HUDEP-2 (cell line): Measurements from ENCODE around the gene TRMT10B.
"Not testable (repeated sequence)": the region's sequence is repeated elsewhere in the genome, so short reads cannot be mapped to it uniquely, and the experiment has no call there.

ENCODE experiments used
- DNase-seq, 76 experiments: peaks; one replicate each; lab custom pipeline; 2025; ENCODE audit not compliant: unreplicated experiment in 76 of 76; lab: John Stamatoyannopoulos, UW

The TRMT10B gene

DNA sequence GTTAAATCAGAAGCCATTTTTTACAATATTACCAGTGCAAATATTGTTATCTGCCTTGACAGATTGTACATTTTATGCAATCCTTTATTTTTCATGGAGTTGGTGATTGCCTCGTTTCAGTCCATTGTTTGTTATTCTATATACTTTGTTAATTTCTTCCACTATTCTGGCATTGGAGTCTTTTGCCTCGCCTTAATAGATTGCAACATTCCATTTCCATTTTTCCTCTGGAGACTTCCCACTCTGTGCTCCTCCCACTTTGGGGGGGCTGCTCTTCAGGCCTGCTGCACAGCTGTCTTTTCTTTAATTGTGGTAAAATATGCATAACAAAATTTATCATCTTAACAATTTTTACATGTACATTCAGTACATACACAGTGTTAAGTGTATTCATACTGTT is 42.6 kb downstream of the TRMT10B start:
- no peak for DNase-seq

DNA sequence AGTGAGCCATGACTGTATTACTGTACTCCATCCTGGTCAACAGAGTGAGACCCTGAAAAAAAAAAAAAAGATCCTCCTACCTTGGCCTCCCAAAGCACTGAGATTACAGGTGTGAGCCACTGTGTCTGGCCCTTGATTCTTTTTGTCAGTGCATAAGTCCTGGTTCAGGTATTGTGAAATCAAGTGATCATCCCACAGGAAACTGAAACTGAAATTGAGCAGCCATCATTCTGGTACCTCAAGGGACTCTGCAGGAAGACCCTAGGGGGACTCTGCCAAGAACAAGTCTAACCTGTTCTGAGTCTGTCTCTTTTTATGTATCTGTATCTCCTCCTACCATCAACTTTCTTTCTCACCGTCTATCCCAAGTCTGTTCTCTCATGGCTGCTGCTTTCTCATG is 45.1 kb downstream of the TRMT10B start:
- DNase-seq: no peak

DNA sequence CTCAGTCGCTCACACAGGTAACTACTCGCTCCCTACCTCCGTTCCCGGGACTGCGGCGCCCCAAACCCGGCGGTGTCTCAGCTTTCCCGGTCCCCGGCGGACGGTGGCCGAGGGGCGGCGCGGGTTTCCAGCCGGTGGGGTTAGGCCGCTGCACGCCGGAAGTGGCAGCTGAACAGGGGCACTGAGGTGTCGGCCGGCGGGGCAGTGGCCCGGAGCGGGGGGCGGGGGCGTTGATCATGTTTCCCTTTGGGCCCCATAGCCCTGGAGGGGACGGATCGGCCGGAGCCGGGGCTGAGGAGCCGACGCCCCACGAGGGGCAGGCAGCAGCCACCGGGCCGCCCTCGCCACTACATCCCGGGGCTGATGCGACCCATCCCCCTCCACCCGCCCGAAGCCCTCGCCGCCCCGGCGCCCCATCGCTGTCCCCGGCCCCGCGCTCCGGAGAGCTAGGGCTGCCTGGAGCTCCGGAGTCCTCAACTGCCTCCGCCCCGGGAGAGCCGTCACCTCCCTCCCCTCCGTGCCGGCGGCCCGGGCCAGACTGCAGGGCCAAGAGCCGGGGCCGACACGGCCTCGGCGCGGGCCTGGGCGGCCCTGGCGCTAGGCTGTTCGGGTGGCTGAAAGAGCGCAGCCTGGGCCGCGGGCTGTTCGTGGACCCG is 47.2 kb downstream of the TRMT10B start, which contains the start of gene DCAF10:
TSS of gene DCAF10 (plus strand) at position 167 of the 656 bp plus-strand sequence. CDS start at position 237, 70 bp downstream.
- DNase-seq: peak in 73 of 76 experiments; percentile 36 to 90 (median 78)

DNA sequence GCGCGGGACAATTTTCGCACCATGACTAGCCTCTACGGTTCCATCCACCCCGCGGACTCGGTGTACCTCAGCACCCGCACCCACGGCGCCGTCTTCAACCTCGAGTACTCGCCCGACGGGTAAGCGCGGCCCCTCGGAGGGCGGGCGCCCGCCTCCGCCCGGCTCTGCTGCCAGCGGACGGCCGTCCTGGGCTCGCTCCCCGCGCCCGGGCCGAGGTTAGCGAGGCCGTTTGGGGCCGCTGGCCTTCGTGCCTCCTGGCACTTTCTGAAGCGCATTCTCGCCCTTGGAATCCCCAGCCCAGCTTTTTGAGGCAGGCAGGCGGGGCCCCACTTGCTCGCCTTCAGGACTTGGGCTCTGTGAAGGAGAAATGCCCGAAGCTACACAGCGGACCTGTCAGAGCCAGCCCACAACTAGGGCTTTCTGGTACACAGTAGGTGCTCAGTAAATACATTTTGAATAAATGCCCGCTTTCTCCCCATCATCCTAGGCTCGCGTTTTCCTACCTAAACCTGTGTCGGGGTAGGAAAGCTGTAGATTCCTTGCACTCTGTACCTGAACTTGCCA is 47.8 kb downstream of the TRMT10B start:
- peak in 10 of 76 experiments; percentile 13 to 70 (median 32) for DNase-seq

DNA sequence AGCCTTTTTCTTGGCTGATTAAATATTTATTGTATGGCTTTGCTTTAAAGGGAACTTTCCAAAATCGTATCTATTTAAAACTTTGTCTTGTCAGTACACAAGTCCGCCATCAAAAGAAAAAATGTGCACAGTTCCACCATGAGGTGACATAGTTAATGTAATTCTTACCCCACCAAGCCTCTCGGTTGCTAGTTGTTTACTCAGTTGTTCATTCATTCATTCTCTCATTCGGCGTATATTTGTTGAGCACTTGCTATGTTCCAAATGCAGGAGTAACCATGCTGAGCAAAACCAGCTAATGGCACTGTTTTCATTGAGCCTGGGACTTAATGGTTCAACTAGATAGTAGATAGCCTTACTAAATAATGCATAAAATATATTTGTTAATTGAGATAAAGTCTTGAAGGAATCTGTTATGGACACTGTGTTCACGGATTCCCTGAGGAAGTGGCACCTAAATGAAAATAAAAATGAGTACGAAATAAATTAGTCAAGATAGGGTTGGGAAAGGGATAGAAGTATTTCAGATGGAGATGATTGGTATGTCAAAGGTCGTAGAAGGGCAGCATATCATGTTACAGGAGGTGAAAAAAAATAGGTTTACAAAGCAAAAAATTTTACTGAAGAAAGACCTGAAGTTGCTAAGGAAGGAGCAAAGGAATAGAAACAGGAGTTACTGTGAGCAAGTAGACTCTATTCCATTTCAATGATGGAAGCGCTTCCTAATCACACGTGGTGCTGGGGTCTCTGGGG is 48.5 kb downstream of the TRMT10B start:
- peak in 1 of 76 experiments; percentile 20 for DNase-seq

DNA sequence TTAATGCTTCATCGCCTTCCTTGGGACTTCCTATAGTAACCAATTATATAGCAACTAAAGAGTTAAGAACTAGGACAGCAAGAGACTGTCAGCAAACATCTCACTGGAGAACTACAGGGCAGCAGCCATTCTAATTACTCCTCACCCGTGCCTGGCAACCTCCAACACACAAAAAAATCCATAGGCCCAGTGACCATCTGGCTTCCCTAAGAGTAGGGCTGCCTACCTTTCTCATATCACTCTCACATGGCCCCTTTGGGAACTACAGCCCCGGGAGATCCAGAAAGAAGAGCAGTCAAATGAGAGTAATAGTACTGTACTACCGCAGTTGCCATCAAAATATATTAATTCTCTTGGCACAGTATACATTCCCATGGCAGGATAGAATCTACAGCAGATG is 52.7 kb downstream of the TRMT10B start:
- no peak for DNase-seq

DNA sequence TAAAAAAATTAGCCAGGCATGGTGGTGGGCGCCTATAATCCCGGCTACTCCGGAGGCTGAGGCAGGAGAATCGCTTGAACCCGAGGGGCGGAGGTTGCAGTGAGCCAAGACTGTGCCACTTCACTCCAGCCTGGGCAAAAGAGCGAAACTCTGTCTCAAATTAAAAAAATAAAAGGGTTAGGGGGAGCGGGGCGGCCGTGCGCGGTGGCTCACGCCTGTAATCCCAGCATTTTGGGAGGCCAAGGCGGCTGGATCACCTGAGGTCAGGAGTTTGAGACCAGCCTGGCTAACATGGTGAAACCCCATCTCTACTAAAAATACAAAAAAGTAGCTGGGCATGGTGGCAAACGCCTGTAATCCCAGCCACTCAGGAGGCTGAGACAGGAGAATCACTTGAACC is 56.1 kb downstream of the TRMT10B start:
- not testable (repeated sequence) for DNase-seq

DNA sequence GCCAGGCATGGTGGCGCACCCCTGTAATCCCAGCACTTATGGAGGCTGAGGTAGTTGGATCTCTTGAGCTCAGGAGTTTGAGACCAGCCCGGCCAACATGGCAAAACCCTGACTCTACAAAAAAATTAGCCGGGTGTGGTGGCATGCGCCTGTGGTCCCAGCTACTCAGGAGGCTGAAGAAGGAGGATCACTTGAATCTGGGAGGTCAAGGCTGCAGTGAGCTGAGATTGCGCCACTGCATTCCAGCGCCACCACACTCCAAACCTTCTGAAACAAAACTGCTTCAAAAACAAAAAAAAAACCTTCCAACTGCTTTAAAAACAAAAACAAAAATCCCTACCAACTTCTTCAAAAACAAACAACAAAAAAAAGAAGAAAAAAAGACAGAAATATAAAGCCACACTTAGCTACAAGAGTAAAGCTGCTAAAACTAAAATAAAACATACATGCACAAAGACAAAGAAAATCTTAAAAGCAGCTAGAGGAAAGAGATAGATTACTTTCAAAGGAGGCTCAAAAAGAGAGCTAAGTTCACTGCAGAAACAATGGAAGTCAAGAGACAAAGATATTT is 58.4 kb downstream of the TRMT10B start:
- no peak for DNase-seq

DNA sequence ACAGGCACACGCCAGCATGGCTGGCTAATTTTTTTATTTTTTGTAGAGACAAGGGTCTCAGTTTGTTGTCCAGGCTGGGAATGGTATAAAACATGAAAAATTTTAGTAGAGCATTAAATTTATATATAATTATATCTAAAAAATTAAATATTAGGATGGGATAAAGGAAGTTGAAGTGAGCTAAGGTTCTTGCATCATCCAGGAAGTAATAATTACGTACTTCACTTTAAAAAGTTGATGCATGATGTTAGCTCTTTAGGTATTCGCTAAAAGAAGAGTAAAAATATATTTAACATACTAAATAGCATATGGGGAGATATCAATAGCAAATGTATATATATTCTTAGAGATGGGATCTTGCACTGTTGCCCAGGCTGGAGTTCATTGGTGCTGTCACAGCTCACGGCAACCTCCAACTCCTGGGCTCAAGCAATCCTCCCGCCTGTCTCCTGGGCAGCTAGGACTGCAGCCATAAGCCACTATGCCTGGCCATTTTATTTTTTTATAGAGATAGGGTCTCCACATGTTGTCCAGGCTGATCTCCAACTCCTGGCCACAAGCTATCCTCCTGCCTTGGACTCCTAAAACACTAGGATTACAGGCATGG is 59.3 kb downstream of the TRMT10B start:
- no peak for DNase-seq

DNA sequence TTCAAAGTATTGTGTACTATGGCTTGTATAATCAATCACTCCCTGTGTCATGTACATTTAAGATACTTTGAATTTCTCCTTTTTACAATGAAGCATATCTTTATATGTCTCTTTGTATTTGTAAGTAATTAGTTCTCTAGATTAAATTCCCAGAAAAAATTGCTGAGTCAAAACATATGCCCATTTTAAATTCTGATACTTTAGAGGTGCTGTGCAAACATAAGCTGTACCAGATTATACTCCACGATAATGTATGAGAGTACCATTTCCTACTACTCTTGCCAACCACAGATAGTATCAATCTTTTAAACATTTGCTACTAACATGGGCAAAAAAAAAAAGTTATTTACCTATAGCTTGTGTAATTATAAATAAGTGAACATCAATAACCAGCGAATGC is 65.2 kb downstream of the TRMT10B start:
- peak in 2 of 76 experiments; percentile 10 to 22 for DNase-seq

DNA sequence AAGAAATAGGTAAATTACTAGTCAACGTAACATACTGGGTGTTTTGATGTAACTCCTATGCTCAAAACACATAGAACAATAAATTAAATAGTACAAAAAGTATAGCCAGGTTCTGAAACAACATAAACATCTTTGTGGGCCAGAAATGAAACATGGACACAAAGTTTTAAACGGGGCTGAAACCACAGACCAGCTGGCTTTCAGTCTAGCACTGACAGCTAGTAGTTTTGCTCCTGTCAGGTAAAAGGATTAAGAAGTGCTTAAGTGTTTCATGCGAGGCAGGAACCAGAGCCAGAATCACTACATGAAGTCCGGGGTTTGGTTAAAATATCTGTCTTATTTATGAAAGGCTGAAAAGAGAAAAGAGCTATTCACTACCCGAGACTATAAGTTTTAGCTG is 66.5 kb downstream of the TRMT10B start:
- no peak for DNase-seq

DNA sequence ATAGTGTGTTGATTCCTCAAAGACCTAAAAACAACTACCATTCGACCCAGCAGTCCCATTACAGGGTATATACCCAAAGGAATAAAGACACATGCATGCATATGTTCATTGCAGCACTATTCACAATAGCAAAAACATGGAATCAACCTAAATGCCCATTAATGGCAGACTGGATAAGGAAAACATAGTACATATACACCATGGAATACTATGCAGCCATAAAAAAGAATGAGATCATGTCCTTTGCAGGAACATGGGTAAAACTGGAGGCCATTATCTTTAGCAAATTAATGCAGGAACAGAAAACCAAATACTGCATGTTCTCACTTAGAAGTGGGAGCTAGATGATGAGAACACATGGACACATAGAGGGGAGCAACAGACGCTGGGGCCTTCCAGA is 71.6 kb downstream of the TRMT10B start:
- DNase-seq: not testable (repeated sequence)

DNA sequence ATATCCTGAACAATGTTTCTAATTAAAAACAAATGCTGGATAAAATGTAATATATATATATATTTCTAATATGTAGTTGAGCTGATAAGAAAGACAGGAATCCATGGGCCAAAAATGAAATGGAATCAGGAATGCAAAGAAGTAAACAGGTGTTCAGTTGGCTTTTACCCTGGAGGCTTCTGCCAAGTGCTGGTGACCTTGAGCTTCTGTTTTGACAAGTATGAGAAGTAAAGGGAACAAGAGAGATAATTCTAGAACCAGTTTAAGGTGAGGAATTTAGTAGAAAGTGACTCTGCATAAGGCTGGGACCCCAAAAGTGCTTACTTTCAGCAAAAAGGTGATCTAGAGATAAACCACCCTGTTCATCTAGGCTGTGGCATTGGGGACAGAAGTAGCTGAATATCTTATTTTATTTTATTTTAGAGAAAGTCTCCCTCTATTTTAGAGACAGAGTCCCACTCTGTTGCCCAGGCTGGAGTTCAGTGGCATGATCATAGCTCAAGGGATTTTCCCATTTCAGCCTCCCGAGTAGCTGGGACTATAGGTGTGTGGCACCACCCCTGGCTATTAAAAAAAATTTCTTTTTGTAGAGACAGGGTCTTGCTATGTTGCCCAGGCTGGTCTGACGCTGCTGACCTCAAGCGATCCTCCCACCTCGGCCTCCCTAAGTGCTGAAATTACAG is 74.0 kb downstream of the TRMT10B start:
- no peak for DNase-seq
